Stimulated activated CD4-positive, alpha-beta T cell treated with anti-CD3 and anti-CD28 coated beads, Interleukin-12 subunit alpha, Interleukin-12 subunit beta, amount 100 ng/mL, for 24 hours (primary cell): ENCODE measurements around the gene ICA1L.
"Not testable (repeated sequence)": the region's sequence is repeated elsewhere in the genome, so short reads cannot be mapped to it uniquely, and the experiment has no call there.

ENCODE experiments used
- DNase-seq, 2 experiments: peaks; one replicate each; pipeline ENCODE4 v3.0.0-alpha.2; 2020; ENCODE audit warnings: low read depth in 2 of 2

Gene ICA1L

GRCh38 chr2:202871300-202872141 is at the start of gene ICA1L:
ICA1L (minus strand) TSS chr2:202871766; CDS start chr2:202829009, 42,757 bp downstream.
- peak; percentile 33 to 37 for DNase-seq

- DNase-seq = no peak
Measured at GRCh38 chr2:202918860-202919259, 47.3 kb upstream of the ICA1L start.

GRCh38 chr2:202912342-202913201 is 41.0 kb upstream of the ICA1L start:
- DNase-seq = peak in 1 of 2 experiments; percentile 12

- peak; percentile 79 to 86 for DNase-seq
Measured at GRCh38 chr2:202911512-202912341, 40.2 kb upstream of the ICA1L start, which contains the start of the genes CARF and WDR12. CARF (plus strand) TSS chr2:202912275; CDS start chr2:202941903, 29,628 bp downstream. WDR12 (minus strand) TSS chr2:202911673; CDS start chr2:202911476, 197 bp downstream.

- no peak for DNase-seq
Measured at GRCh38 chr2:202911203-202911511, 39.6 kb upstream of the ICA1L start.

GRCh38 chr2:202910698-202911097 is 39.1 kb upstream of the ICA1L start:
- DNase-seq = no peak

- not testable (repeated sequence) for DNase-seq
Measured at GRCh38 chr2:202910250-202910649, 38.7 kb upstream of the ICA1L start.

- no peak for DNase-seq
Measured at GRCh38 chr2:202909394-202910192, 38.0 kb upstream of the ICA1L start.

- DNase-seq = no peak
Measured at GRCh38 chr2:202908186-202908585, 36.6 kb upstream of the ICA1L start.

- DNase-seq = not testable (repeated sequence)
Measured at GRCh38 chr2:202905507-202905906, 33.9 kb upstream of the ICA1L start.

GRCh38 chr2:202885190-202885589 is 13.6 kb upstream of the ICA1L start:
- DNase-seq = no peak

GRCh38 chr2:202883987-202884675 is 12.6 kb upstream of the ICA1L start:
- no peak for DNase-seq

GRCh38 chr2:202881570-202881969 is 10.0 kb upstream of the ICA1L start:
- DNase-seq = no peak

GRCh38 chr2:202877699-202878098 is 6.1 kb upstream of the ICA1L start:
- DNase-seq = no peak

- DNase-seq = peak; percentile 28 to 60
Measured at GRCh38 chr2:202870431-202871299, 901 bp downstream of the ICA1L start.

- no peak for DNase-seq
Measured at GRCh38 chr2:202861987-202862386, 9.6 kb downstream of the ICA1L start.

- DNase-seq = no peak
Measured at GRCh38 chr2:202858601-202859000, 13.0 kb downstream of the ICA1L start.

- not testable (repeated sequence) for DNase-seq
Measured at GRCh38 chr2:202849343-202849742, 22.2 kb downstream of the ICA1L start.

GRCh38 chr2:202848813-202849212 is 22.8 kb downstream of the ICA1L start:
- DNase-seq = no peak
